Daoy (cell line): ENCODE measurements around the gene CTNNB1. TPM values are rescaled to one million over a fixed set of nuclear protein-coding genes. Genes with fewer than 3 reads are reported as not detected.
"Not testable (repeated sequence)": the region's sequence is repeated elsewhere in the genome, so short reads cannot be mapped to it uniquely, and the experiment has no call there.

Experiments
- DNase-seq: peaks from one replicate; pipeline ENCODE4 v3.0.0-alpha.2; 2015; ENCODE audit warnings: low read depth
- total RNA-seq: library from RNA; depleted of rRNA; stranded (reverse); fragments of >200 nt; shearing (Covaris generic); gene quantifications from 2 replicates; pipeline ENCODE4 v1.2.3, GENCODE V29; 2014

Gene CTNNB1
- total RNA-seq, 1 experiment from 2014 or later, result 325 TPM

DNA sequence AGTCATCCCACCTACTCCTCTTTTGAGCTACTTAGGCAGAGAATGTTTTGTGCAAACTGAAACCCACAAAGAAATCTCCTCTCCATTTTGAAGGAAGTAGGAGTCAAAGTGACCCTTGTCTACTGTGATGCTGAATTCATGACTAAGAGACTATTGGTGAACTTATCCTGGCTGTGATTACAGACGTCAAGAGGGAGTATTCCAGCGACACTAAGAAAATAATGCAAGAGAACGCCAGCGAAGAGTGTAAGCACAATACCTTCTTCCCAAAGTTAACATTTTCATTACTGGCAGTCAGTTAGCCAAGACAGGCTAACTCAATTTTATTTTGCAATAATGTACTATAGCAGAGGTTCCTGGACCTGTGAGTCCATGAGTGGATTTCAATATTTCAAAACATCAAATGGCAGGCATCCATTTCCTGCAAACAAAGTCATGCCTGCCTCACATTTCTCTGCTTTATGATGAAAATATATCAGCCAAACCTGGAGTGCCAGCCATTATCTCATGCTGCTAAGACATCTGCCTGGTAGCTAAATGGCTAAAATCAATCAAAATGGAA is 59.0 kb downstream of the CTNNB1 start:
- DNase-seq, result no peak

- DNase-seq, result no peak
Observed at GRCh38 chr3:41259449-41260062, 60.3 kb downstream of the CTNNB1 start.

- DNase-seq, result no peak
Observed at GRCh38 chr3:41260063-41260450, 60.8 kb downstream of the CTNNB1 start.

DNA sequence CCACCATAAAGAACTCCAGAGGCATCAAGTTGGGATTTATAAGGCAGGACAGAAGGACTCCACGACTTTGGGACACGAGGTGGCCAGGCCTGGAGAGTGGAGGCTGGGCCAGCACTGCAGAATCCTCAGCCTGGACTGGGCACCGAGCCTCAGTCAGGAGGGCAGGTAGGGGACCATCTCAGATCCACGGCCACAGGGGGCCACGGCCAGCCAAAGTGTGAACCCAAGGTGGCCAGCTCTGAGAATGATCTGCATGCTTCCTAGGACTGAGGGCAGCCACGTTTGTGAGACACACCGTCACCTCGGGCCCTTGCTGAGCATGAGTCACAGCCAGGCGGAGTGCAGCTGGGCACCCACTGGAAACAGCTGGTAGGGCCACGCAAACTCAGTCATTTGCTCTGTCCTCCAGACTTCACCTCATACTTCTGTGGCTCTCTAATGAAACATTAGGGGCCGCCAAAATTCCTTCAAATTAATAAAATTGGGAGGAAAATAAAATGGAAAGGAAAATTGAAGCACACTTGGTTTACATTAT is 65.8 kb downstream of the CTNNB1 start:
- DNase-seq, result peak; percentile 81

- DNase-seq, result peak; percentile 86
Observed at GRCh38 chr3:41265823-41266273, 66.5 kb downstream of the CTNNB1 start.

DNA sequence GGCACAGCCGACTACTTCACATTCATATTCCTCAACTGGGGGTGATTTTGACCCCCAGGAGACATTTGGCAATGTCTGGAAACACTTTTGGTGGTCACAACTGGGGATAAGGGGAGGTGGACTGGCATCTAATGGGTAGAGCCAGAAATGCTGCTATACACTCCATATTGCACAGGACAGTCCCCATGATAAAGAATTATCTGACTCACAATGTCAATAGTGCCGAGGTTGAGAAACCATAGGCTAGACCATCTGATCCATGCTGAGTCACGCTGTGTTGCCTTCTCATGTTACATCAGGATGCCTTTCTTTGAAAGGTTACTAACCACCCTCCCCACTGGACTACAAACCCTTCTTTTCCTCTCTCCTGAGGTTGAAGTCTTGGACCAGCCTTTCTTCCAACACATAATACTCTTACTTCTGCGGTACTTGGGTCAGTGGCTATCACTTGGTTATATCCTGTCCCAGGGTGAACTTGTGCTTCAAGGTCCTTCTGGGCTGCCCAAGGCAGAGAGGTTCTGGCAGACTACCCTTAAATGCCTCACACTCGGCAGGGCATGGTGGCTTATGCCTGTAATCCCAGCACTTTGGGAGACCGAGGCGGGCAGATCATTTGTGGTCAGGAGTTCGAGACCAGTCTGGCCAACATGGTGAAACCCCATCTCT is 68.8 kb downstream of the CTNNB1 start:
- peak; percentile 93 for DNase-seq

GRCh38 chr3:41272667-41273066 is 73.4 kb downstream of the CTNNB1 start:
- DNase-seq, result no peak

GRCh38 chr3:41274944-41275668 is 75.8 kb downstream of the CTNNB1 start:
- peak; percentile 45 for DNase-seq

- DNase-seq, result no peak
Observed at GRCh38 chr3:41276191-41276590, 76.9 kb downstream of the CTNNB1 start.

GRCh38 chr3:41277790-41278465 is 78.6 kb downstream of the CTNNB1 start:
- DNase-seq, result no peak

- DNase-seq, result not testable (repeated sequence)
Observed at GRCh38 chr3:41284934-41285333, 85.6 kb downstream of the CTNNB1 start.

- no peak for DNase-seq
Observed at GRCh38 chr3:41286305-41286704, 87.0 kb downstream of the CTNNB1 start.

DNA sequence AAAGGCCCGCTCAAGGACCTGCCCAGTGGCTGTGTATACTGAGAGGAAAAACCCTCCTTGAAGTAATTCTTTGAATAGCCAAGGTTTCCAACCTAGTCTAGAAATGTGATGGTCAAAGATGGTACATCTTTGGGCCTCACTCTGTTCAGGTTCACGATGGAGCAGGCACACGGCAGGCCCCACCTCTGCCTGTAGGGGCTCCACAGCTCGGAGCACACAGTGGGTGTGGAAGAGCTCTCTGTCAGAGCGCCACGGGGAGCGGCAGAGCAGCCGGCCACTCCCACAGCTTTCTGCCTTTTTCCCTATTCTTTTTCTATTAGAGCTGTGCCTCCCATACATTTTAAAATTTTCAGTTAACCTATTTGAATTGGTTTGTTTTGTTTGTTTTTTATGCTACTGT is 89.5 kb downstream of the CTNNB1 start:
- no peak for DNase-seq
